HepG2 (cell line): ENCODE results near the gene EXOC7. TPM values are rescaled to one million over a fixed set of nuclear protein-coding genes. Genes with fewer than 3 reads are reported as not detected.

Source experiments
- AKNA ChIP-seq: sonication (generic); formaldehyde crosslinking; IDR thresholded peaks from 2 replicates; pipeline ENCODE4 v1.4.0; 2020; ENCODE audit warnings: missing genetic modification reagents, borderline replicate concordance
- CBFB ChIP-seq: sonication (generic); formaldehyde crosslinking; IDR thresholded peaks from 2 replicates; pipeline ENCODE4 v1.4.0; 2020; ENCODE audit warnings: missing genetic modification reagents
- CERS6 ChIP-seq: sonication (generic); formaldehyde crosslinking; IDR thresholded peaks from 2 replicates; pipeline ENCODE4 v1.5.0; 2020; ENCODE audit warnings: missing genetic modification reagents
- CREB1 ChIP-seq, 2 experiments: fragments of 450-650 bp in 1 of 2; IDR thresholded peaks; 2 replicates each; pipeline ENCODE4 v1.6.1; 2016 to 2017; ENCODE audit warnings: control low read depth in 1 of 2, mild to moderate bottlenecking in 1 of 2, missing compliant biosample characterization in 1 of 2, missing genetic modification characterization in 1 of 2
- CREB3 ChIP-seq: sonication (generic); formaldehyde crosslinking; IDR thresholded peaks from 2 replicates; pipeline ENCODE4 v1.5.0; 2020; ENCODE audit warnings: missing genetic modification reagents
- DRAP1 ChIP-seq: IDR thresholded peaks from 2 replicates; pipeline ENCODE4 v1.6.1; 2016; ENCODE audit warnings: missing genetic modification reagents, missing compliant biosample characterization
- ELF3 ChIP-seq: IDR thresholded peaks from 2 replicates; pipeline ENCODE4 v1.6.1; 2016; ENCODE audit warnings: missing genetic modification reagents, missing compliant biosample characterization
- FOXC1 ChIP-seq: sonication (generic); formaldehyde crosslinking; IDR thresholded peaks from 2 replicates; pipeline ENCODE4 v1.8.0; 2022; ENCODE audit warnings: mild to moderate bottlenecking, missing genetic modification reagents, borderline replicate concordance
- GFI1 ChIP-seq: sonication (generic); formaldehyde crosslinking; IDR thresholded peaks from 2 replicates; pipeline ENCODE4 v1.5.0; 2020; ENCODE audit warnings: missing genetic modification reagents, mild to moderate bottlenecking, borderline replicate concordance
- HCFC1 ChIP-seq: fragments of 150-350 bp; IDR thresholded peaks from 2 replicates; pipeline ENCODE4 v1.6.1; 2014; ENCODE audit warnings: low read depth, low read length
- HNRNPLL ChIP-seq: fragments of 200-400 bp; formaldehyde crosslinking; IDR thresholded peaks from 2 replicates; pipeline ENCODE4 v1.6.1; 2017; ENCODE audit warnings: mild to moderate bottlenecking, low read depth, low read length; ENCODE audit not compliant: poor library complexity, severe bottlenecking
- MATR3 ChIP-seq: sonication (generic); formaldehyde crosslinking; IDR thresholded peaks from 2 replicates; pipeline ENCODE4 v1.4.0; 2020; ENCODE audit warnings: missing genetic modification reagents
- NONO ChIP-seq, 2 experiments: fragments of 450-650 bp in 1 of 2; sonication (generic) in 1 of 2; formaldehyde crosslinking in 1 of 2; IDR thresholded peaks in 1 of 2; conservative IDR thresholded peaks in 1 of 2; 2 replicates each; pipeline versions ENCODE4 v1.6.1 to v1.8.0; 2017 to 2022; ENCODE audit warnings: mild to moderate bottlenecking in 1 of 2, missing genetic modification reagents in 1 of 2, moderate library complexity in 1 of 2
- ONECUT2 ChIP-seq: sonication (generic); formaldehyde crosslinking; IDR thresholded peaks from 2 replicates; pipeline ENCODE4 v1.4.0; 2020; ENCODE audit warnings: missing genetic modification reagents
- THAP11 ChIP-seq: IDR thresholded peaks from 2 replicates; pipeline ENCODE4 v1.6.1; 2016; ENCODE audit warnings: missing biosample characterization, missing genetic modification reagents
- ZBTB10 ChIP-seq: sonication (generic); formaldehyde crosslinking; IDR thresholded peaks from 2 replicates; pipeline ENCODE4 v1.4.0; 2020; ENCODE audit warnings: missing genetic modification reagents, borderline replicate concordance
- ZNF234 ChIP-seq: sonication (generic); formaldehyde crosslinking; conservative IDR thresholded peaks from 2 replicates; pipeline ENCODE4 v1.5.1; 2020; ENCODE audit warnings: mild to moderate bottlenecking, missing genetic modification reagents
- ZNF567 ChIP-seq: sonication (generic); formaldehyde crosslinking; IDR thresholded peaks from 2 replicates; pipeline ENCODE4 v1.8.1; 2023; ENCODE audit warnings: mild to moderate bottlenecking, missing genetic modification reagents, borderline replicate concordance
- ZNF766 ChIP-seq: sonication (generic); formaldehyde crosslinking; IDR thresholded peaks from 2 replicates; pipeline ENCODE4 v1.5.0; 2020; ENCODE audit warnings: missing genetic modification reagents, borderline replicate concordance
- polyA plus RNA-seq, 8 experiments: library from polyadenylated mRNA; depleted of rRNA in 3 of 8; stranded (reverse) in 7 of 8; unstranded in 1 of 8; fragments of >200 nt; fragmentation: Illumina TruSeq in 4 of 8; extraction: Trizol in 4 of 8; gene quantifications; 2 replicates each; pipeline versions ENCODE4 v1.2.1 to v1.2.3, GENCODE V29; 2011 to 2016; ENCODE audit warnings: low read depth in 4 of 8, missing spikeins in 1 of 8, mixed read lengths in 1 of 8; ENCODE audit not compliant: insufficient read depth in 1 of 8
- total RNA-seq, 5 experiments: library from RNA; depleted of rRNA; stranded (reverse); fragments of >200 nt; fragmentation: Illumina TruSeq; extraction: Trizol; gene quantifications; 2 replicates each; pipeline ENCODE4 v1.2.3, GENCODE V29; 2016; ENCODE audit warnings: low read depth in 1 of 5

EXOC7 gene
- total and polyA plus RNA-seq, 2 of the 13 experiments (the other 11 are each of a cell fraction or from before 2014, with no cell fraction given) = 86.9 to 116 TPM

GRCh38 chr17:76032073-76032779, 71.4 kb downstream of the EXOC7 start (continued):
- TF ChIP-seq HNRNPLL (no peak), ZNF567 (no peak), FOXC1 (CRISPR knock-in tag) (peak; percentile 65), GFI1 (CRISPR knock-in tag) (no peak), CBFB (CRISPR knock-in tag) (0 out of 2 replicates have a peak, but pooled peaks have one; percentile 51), HCFC1 (no peak), THAP11 (CRISPR knock-in tag) (no peak; the same call in 1 of the 2 replicates), DRAP1 (peak; percentile 39; the same call in 1 of the 2 replicates), NONO (IDR thresholded peaks at IDR 0.05) (no peak), NONO (CRISPR knock-in tag; conservative IDR thresholded peaks at IDR 0.05) (no peak), CREB3 (CRISPR knock-in tag) (no peak), ELF3 (CRISPR knock-in tag) (peak; percentile 25), ONECUT2 (CRISPR knock-in tag) (0 out of 2 replicates have a peak, but pooled peaks have one; percentile 22), AKNA (CRISPR knock-in tag) (no peak), MATR3 (CRISPR knock-in tag) (no peak), ZNF234 (CRISPR knock-in tag) (no peak), ZBTB10 (CRISPR knock-in tag) (no peak), CERS6 (CRISPR knock-in tag) (no peak), CREB1 (IDR thresholded peaks at IDR 0.05) (no peak), CREB1 (CRISPR knock-in tag; IDR thresholded peaks at IDR 0.05) (no peak), ZNF766 (CRISPR knock-in tag) (peak; percentile 91; the same call in 1 of the 2 replicates)
